ENCODE data around the gene CCDC57. TPM values are rescaled to one million over a fixed set of nuclear protein-coding genes. Genes with fewer than 3 reads are reported as not detected.
A peak's percentile ranks its signal among the peaks of the same experiment; 100 is the strongest.

CCDC57 gene
- polyA plus RNA-seq, 3 donors: 17.1 to 43.8 (median 20.1) TPM

GRCh38 chr17:82229698-82230608 lies 17.3 kb upstream of the CCDC57 start:
- H3K4me1 Mint-ChIP-seq: peaks cover 35% of the 10 kb centered on the region
- H3K9ac ChIP-seq (ENCODE audit: insufficient read depth, low read length, poor library complexity, severe bottlenecking): peak overlapping the region; percentile 96
- peak overlapping the region; percentile 97 to 99 for H3K4me3 Mint-ChIP-seq
- H3K4me2 ChIP-seq (replicated peaks; ENCODE audit: extremely low read depth, low read length, poor library complexity, severe bottlenecking): peak overlapping the region; percentile 98
- intact Hi-C loops (cut with micrococcal nuclease): loop anchor here (1.0 to 10.0 kb wide), 4 partner anchors 7 to 195 kb away; partner anchors contain the start of genes DCXR (in 1 of the 2) and RAC3 (in 1 of the 2)
- no peak overlapping the region for H2AFZ ChIP-seq (ENCODE audit: insufficient read depth, low read depth, low read length, poor library complexity, severe bottlenecking)
- 61% methylated on average over 24 of the region's 28 CpGs for WGBS (ENCODE audit: insufficient coverage)
- H3K9me3 ChIP-seq (replicated peaks in 1 of 2; ENCODE audit: control insufficient read depth in 1 of 2, insufficient read depth in 1 of 2, low read length in 2 of 2): no peaks in the 10 kb centered on the region
- TF ChIP-seq, protein P1, sequence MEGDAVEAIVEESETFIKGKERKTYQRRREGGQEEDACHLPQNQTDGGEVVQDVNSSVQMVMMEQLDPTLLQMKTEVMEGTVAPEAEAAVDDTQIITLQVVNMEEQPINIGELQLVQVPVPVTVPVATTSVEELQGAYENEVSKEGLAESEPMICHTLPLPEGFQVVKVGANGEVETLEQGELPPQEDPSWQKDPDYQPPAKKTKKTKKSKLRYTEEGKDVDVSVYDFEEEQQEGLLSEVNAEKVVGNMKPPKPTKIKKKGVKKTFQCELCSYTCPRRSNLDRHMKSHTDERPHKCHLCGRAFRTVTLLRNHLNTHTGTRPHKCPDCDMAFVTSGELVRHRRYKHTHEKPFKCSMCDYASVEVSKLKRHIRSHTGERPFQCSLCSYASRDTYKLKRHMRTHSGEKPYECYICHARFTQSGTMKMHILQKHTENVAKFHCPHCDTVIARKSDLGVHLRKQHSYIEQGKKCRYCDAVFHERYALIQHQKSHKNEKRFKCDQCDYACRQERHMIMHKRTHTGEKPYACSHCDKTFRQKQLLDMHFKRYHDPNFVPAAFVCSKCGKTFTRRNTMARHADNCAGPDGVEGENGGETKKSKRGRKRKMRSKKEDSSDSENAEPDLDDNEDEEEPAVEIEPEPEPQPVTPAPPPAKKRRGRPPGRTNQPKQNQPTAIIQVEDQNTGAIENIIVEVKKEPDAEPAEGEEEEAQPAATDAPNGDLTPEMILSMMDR (IDR thresholded peaks at IDR 0.05): no peak
- H3K4me1 ChIP-seq (ENCODE audit: control insufficient read depth in 1 of 2, insufficient read depth in 2 of 2, low read length in 2 of 2): peaks cover 63 to 76% of the 10 kb centered on the region in 2 donors
- no peak for DNase-seq
- H3K27ac Mint-ChIP-seq: peak overlapping the region; percentile 86 to 94 (median 90)
- H3K27ac ChIP-seq (ENCODE audit: low read depth in 1 of 2, low read length in 2 of 2): peak overlapping the region; percentile 82 to 95
- H4K20me1 ChIP-seq (ENCODE audit: insufficient read depth, low read length): peaks cover 60% of the 10 kb centered on the region
- no peaks in the 10 kb centered on the region for H3K27me3 ChIP-seq (ENCODE audit: control insufficient read depth in 2 of 2, insufficient read depth in 2 of 2, low read length in 2 of 2)
- peaks cover 81% of the 10 kb centered on the region for H3K79me2 ChIP-seq (ENCODE audit: insufficient read depth, low read length)
- H3K36me3 ChIP-seq (replicated peaks in 1 of 2; ENCODE audit: control insufficient read depth in 1 of 2, insufficient read depth in 2 of 2, low read length in 2 of 2): peaks cover 5 to 18% of the 10 kb centered on the region in 2 donors
- peaks cover 3 to 21% of the 10 kb centered on the region in 2 donors for H3K36me3 Mint-ChIP-seq
- no peaks in the 10 kb centered on the region for H3K9me3 Mint-ChIP-seq
- H3K27me3 Mint-ChIP-seq (ENCODE audit: low read depth in 3 of 3): no peaks in the 10 kb centered on the region
- peak overlapping the region; percentile 90 to 100 (median 100) for H3K4me3 ChIP-seq (replicated peaks in 1 of 3; ENCODE audit: low read depth in 2 of 3, low read length in 3 of 3)

DNA sequence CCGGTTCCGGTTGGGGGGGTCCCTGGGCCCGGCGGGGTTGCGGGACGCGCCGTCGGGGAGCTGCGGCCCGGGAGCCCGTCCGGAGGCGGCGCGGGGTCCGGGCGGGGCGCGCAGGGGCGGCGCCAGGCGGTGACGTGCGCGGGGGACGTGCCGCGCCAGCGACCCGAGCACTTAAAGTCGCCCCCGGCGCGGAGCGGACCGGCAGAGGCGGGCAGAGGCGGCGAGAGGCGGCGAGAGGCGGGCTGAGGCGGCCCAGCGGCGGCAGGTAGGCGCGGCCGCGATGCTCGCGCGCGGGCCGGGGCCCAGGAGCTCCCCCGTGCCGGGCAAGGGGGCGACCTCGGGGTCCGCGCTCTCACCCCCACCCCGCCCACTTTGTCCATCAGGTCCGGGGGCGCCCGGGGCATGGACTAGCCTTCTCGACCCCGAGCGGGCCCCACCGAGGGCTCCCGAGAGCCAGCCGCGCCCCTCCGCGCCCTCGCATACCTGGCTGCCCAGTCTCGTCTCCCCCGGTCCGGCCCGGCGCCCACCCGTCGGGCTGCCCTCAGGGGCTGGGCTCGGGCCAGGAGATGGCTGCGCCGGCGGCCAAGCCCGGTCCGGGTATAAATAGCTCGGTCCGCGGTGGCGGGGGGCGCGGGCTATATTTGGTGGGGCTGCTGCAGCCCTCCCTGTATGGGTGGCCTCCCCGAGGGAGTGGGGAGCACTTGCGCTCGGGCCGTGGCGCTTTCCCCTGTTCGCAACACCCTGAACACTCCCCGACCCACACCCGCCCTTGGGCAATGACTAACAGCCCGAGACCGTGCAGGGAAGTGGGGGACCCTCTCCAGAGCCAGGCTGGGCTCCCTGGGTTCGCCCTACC lies 16.4 kb upstream of the CCDC57 start, which contains the start of gene SLC16A3:
Gene SLC16A3, plus strand, starts transcription at position 201 of the 856 bp plus-strand sequence. CDS start 6,967 bp downstream, outside the sequence.
- Histone ChIP-seq H3K36me3 (replicated peaks in 1 of 2; ENCODE audit: control insufficient read depth in 1 of 2, insufficient read depth in 2 of 2, low read length in 2 of 2) (peaks cover 5 to 9% of the 10 kb centered on the region in 2 donors), H3K4me1 (ENCODE audit: control insufficient read depth in 1 of 2, insufficient read depth in 2 of 2, low read length in 2 of 2) (peaks cover 54 to 68% of the 10 kb centered on the region in 2 donors), H3K27me3 (ENCODE audit: control insufficient read depth in 2 of 2, insufficient read depth in 2 of 2, low read length in 2 of 2) (no peaks in the 10 kb centered on the region), H3K4me3 (replicated peaks in 1 of 3; ENCODE audit: low read depth in 2 of 3, low read length in 3 of 3) (peak within 1 kb of the TSS; percentile 90 to 100 (median 100)), H4K20me1 (ENCODE audit: insufficient read depth, low read length) (peaks cover 51% of the 10 kb centered on the region), H3K4me2 (replicated peaks; ENCODE audit: extremely low read depth, low read length, poor library complexity, severe bottlenecking) (peak within 1 kb of the TSS; percentile 98), H2AFZ (ENCODE audit: insufficient read depth, low read depth, low read length, poor library complexity, severe bottlenecking) (peak within 1 kb of the TSS; percentile 61), H3K9me3 (replicated peaks in 1 of 2; ENCODE audit: control insufficient read depth in 1 of 2, insufficient read depth in 1 of 2, low read length in 2 of 2) (no peaks in the 10 kb centered on the region), H3K79me2 (ENCODE audit: insufficient read depth, low read length) (peaks cover 72% of the 10 kb centered on the region), H3K9ac (ENCODE audit: insufficient read depth, low read length, poor library complexity, severe bottlenecking) (peak within 1 kb of the TSS; percentile 96), H3K27ac (ENCODE audit: low read depth in 1 of 2, low read length in 2 of 2) (peak within 1 kb of the TSS; percentile 82 to 95)
- intact Hi-C loops (cut with micrococcal nuclease): loop anchor here in 1 of 2 donors (1.0 kb wide), 1 partner anchor 8 kb away; no protein-coding TSS in a partner anchor
- TF ChIP-seq, protein P1 (IDR thresholded peaks at IDR 0.05): no peak
- Mint-ChIP-seq H3K9me3 (no peaks in the 10 kb centered on the region), H3K36me3 (peaks cover 3 to 13% of the 10 kb centered on the region in 2 donors), H3K4me1 (peaks cover 26% of the 10 kb centered on the region), H3K27ac (peak within 1 kb of the TSS; percentile 87 to 94 (median 90)), H3K4me3 (peak within 1 kb of the TSS; percentile 97 to 99), H3K27me3 (ENCODE audit: low read depth in 3 of 3) (no peaks in the 10 kb centered on the region)
- DNase-seq: peak; percentile 72 to 76 (median 75)
- WGBS (ENCODE audit: insufficient coverage): 1% methylated on average over 95 of the region's 105 CpGs

Data from CD14-positive monocyte (primary cell).